ENCODE results near the gene TULP4.
"Not testable (repeated sequence)": the region's sequence is repeated elsewhere in the genome, so short reads cannot be mapped to it uniquely, and the experiment has no call there.

The TULP4 gene

DNA sequence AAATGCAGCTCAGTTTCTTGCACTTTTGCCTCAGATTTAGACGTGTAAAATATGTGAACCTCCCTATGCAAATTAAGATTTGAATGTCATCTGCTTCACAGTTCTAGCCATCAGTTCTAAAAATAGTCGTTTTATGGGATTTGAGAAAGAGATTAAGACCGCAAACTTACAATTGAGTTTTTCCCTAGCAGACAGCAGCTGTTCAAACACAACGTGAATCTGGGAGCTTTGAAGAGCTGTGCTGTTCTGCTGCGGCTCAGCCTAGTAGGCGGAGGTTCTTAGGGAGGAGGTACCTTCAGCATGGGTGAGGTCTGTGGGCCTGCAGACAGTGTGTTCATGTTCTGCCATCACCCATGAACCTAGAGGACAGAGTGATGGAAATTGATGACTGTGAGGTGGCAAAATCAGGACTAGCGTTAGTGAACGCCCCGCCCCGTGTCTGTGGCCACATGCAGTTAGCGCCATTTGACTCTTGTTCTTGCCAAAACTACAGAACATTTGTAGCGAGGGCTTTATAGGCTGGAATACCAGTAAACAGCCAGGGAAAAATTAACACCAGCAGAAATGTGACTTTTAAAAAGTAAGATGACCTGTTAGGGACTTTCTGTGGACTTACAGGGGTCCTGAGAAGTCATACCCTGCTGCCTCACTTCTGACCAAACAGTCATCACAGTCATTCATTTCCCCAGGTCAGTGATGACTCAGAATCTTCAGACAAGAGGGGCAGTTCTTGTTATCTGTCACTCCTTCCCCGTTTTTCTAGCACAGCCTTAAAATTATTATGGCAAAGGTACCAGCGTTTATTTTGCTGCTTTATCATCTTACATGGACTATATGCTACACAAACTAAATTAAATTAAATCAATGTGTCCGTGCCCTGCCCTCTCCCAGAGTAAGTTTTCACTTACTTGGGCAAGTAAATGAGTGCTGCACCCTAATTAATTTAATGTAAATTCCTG, 163.4 kb downstream of the TULP4 start:
- DNase-seq = no peak

DNA sequence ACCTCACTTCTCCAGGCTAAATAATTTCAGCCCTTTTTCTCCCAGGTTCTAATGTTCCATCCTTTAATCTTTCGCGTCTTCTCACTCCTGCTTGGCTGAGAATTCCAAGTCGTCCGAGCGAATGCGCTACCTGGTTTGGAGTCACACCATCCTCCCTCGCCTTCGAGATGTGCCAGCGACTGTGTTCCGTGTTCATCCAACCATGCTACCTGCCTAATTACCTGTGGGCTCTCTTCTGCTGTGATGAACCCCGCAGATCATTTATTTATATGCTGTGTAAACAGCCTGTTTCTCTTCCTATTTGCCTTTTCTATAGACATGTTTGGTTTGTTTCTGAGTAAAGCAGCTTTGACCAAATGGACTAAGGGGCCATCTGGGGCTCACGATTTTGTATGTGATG, 164.1 kb downstream of the TULP4 start:
- no peak for DNase-seq

DNA sequence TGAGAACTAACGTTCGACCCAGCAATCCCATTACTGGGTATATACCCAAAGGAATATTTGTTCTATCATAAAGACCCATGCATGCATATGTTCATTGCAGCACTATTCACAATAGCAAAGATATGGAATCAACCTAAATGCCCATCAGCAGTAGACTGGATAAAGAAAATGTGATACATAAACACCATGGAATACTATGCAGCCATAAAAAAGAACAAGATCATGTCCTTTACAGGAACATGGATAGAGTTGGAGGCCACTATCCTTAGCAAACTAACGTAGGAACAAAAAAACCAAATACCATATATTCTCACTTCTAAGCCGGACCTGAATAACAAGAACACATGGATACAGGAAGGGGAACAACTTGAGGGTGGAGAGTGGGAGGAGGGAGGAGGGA, 165.5 kb downstream of the TULP4 start:
- not testable (repeated sequence) for DNase-seq

DNA sequence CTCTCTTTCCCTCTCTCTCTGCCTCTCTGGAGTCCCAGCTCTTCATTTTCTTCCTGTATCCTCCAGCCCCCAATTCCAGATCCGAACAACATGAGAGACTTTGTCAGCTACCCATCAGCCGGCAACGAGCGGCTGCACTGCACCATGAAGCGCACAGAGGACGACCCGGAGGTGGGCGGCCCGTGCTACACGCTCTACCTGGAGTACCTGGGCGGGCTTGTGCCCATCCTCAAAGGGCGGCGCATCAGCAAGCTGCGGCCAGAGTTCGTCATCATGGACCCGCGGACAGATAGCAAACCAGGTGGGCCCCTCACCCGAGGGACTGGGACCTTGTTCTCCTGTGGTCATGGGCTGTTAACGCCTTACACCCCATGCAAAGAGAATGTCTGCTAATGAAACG, 168.7 kb downstream of the TULP4 start:
- DNase-seq = no peak

DNA sequence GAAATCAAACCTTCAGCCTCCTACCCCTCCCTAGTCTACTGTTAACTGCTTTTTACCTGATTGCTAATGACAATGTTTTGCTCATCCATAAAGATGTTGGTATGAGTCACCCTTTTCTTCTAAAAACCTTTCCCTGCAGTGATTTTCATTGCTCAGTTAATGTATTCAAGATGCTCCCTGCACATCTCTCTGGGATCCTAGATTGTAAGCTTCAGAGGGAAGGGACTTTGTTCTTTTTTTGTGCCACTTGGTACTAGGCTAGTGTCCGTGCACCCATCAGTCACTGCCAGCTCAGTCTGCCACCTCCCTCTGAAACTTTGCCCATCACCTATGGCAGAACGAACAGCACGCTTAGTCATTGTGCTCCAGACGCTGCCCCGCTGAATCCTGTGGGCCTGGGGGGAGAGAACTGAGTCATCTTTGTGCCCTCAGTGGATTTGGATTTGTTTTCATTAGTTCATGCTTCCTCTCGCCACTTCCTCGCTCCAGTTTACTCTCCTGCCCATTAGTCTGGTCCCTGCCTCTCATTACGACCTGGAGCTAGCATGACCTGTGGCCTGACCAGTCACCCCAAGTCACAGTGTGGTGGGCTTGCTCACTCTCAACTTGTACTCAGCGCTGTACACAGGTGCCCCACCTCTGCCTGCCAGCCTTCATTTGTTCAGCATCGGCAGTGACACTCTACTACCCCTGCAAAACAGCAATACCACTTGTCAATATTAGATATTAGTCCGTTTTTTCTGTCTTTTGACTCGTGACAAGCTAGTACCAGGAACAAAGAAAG, 169.6 kb downstream of the TULP4 start:
- no peak for DNase-seq

DNA sequence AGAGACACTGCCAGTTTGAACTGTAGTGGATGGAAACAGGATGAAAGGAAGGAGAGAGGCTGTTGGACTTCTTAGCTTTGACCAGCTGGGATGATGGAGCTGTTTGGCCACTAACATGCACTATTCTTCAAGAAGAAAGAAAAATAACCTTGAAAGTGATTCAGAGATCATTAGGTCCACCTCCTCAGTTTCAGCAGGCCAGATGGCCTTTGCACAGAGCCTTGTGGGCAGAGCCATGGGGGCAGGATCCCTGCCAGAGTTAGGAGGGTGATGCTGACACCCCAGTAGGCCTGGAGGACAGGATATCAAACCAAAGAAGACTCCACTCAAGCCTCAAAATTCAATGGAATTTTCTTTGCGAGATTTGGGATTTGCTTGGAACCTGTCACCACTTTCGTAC, 173.2 kb downstream of the TULP4 start:
- DNase-seq = no peak

DNA sequence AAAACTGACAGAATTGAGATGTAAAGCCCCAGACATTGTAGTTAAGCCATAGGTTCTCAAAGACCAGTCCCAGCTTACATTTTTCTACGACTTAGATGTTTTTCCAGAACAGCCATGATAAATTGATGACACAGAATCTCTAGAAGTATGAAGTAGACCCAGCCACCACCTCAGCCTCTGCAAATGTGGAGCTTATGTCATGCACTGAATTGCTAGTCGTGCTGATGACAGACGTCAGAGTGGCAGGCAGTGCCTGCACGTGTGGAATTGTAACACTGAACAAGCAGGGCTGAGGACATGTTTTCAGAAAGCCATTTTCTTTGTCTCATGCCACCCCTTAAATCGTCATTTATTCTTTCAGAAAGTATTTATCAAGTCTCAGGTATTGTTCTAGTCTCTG, 175.2 kb downstream of the TULP4 start:
- DNase-seq = no peak

DNA sequence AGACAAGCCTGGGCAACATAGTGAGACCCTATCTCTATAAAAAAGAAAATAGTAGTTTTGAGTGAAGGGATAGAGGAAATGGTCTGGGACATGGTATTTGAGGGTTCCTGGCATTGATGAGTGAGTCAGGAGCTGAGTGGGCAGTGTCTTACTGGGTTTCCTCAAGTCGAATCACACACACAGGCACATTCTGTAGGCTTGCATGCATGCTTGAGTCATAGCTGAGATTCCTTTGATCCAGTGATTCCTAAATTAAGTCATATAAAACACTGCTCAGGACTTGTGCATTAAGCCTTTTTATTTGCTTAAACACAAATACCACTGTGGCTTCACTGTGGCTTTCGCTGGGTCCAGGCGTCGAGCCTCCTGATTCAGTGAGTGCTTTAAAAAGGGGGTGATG, 175.8 kb downstream of the TULP4 start:
- no peak for DNase-seq

DNA sequence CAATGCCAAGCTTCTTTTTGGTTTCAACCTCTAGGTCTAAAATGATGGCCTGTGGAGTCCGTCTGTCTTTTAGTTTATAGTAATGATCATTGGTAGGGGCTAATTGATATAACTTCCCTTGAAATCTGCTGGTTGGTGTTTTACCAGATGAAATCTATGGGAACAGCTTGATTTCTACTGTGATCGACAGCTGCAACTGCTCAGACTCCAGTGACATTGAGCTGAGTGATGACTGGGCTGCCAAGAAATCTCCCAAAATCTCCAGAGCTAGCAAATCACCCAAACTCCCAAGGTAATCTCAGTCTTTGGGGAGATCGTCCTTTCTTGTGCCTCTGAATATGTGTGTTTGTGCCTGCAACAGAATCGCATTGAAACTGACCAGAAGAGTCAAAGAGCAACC, 177.2 kb downstream of the TULP4 start:
- no peak for DNase-seq

DNA sequence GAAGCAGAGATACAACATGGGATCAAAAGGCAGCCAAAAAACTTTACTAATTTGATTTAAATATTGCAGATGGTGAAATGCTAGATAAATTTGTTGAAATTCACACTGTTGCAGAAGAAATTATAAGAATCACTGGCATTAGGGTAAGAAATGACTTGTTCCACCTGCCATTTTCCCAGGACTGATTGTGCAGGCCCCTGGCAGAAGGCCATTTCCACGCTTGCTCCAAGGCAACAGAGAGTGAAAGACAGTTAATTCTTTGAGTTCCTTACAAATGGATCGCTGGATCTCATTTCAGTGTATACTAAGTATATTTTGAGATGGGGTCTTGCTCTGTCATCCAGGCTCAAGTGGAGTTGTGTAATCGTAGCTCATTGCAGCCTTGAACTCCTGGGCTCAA, 180.6 kb downstream of the TULP4 start:
- DNase-seq = no peak

DNA sequence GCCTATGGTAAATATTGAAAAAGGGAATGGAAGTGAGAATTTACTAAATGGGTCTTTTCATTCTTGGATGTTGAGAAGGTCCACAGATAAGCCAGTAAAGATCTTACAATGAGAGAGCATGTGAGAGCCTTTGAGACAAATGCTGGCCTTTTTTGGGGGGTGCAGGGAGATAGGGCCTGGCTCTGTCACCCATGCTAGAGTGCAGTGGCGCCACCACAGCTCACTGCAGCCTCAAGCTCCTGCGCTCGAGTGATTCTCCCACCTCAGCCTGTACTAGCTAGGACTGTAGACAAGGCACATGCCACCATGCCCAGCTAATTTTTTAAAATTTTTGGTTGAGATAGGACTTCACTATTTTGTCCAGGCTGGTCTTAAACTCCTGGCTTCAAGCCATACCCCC, 184.4 kb downstream of the TULP4 start:
- no peak for DNase-seq

DNA sequence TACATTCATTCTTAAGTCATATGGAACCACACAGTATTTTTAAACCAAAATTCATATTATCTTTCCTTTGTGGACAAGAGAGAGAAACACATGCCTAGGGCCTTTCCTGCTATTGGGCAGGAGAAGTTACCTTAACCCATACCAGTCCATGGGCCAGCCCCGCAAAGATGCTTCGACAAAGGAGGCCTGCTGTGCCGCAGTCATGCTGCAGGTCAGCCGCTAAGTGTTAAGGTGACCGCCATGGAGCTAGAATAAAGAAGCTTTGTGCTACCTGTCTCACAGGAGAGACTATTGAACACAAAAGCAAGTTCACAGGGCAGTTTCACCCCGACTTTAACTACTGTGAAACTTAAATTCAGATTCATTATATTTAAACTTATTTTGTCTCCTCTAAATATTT, 185.4 kb downstream of the TULP4 start:
- no peak for DNase-seq

DNA sequence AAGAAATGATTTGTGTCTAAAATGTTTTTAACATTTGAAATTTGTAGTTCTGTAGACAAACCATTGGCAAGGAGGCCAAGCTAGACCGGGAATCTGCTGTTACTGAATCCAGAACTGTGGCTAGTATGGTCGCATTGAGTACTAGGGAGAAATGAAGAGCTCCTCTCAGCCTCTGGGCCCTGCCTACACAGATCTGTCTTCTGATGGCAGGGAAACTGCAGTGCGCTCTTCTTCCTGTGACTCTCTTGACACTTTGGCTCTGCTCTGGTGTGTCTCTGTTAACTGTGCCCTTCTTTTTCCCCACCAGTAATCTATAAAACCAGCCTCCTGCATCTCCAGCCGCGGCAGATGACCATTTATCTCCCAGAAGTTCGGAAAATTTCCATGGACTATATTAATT, 186.1 kb downstream of the TULP4 start:
- no peak for DNase-seq

DNA sequence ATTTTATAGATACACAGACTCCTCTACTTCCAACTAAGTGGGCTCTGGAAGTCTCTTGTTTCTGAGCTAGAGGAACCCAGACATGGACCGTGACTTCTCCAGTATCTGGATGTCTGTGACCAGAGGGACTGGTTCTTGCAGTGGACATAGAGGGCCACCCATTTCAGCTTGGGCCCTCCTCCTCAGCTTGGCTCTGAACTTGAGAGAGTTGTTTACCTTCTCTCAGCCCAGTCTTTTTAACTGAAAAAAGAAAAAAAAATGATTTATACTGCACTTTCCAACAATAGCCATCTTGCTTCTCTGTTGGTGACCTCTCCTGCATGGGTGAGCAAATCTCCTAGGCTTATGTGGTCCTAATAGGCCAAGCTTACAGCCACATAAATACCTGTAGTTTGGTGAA, 187.3 kb downstream of the TULP4 start:
- no peak for DNase-seq

DNA sequence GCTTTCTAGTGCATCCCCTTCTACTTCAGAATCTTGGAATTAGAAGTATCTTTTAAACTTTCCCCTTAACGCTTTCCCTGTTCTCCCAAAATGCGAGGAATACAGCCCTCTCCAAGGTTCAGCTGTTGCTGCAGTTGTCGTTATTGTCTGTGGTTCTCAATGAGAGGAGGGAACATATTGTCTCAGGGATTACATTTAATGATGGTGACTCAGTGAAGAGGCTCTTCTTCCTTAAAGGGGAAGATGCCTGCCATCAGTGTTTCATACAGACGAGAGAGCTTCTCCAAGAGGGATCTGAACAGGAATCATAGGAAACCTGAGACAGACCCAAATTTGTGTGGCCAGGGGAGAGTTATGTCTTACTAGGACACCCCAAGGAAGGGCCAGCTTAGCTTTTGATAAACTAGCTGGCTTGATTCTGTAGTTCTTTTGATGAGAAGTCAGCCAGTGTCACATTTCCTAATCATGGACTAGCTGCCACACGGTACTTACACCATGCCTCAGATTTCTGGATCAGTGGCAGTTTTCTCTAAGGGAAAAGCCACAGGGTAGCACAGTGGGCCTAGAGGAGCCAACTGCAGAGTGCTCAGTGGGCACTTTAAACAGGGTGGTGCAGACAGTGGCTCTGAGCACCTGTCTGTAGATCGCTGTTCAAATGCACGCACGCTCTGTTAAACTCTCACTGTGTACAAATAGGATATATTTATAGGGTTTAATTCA, 187.9 kb downstream of the TULP4 start:
- no peak for DNase-seq

DNA sequence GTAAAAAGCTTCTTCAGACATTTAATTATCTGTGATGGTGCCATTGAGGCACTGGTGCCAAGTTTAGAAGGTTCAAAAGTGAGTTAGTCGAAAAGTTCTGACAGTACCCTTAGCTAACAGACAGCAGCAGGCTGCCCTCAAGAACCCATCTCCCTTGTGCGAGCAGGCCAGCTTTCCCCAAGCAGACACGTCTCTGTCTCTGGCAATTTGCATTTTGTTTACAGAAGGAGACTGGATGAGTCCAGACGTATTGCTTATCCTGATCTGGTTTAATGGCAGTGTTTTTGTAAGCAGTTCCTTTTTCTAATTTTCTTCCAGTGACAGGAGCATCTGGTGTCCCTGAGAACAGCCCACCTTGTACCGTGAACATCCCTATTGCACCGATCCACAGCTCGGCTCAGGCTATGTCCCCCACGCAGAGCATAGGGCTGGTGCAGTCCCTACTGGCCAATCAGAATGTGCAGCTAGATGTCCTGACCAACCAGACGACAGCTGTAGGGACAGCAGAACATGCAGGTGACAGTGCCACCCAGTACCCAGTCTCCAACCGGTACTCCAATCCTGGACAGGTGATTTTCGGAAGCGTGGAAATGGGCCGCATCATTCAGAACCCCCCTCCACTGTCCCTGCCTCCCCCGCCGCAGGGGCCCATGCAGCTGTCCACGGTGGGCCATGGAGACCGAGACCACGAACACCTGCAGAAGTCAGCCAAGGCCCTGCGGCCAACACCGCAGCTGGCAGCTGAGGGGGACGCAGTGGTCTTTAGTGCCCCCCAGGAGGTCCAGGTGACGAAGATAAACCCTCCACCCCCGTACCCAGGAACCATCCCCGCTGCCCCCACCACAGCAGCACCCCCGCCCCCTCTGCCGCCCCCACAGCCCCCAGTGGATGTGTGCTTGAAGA, 189.3 kb downstream of the TULP4 start:
- no peak for DNase-seq

DNA sequence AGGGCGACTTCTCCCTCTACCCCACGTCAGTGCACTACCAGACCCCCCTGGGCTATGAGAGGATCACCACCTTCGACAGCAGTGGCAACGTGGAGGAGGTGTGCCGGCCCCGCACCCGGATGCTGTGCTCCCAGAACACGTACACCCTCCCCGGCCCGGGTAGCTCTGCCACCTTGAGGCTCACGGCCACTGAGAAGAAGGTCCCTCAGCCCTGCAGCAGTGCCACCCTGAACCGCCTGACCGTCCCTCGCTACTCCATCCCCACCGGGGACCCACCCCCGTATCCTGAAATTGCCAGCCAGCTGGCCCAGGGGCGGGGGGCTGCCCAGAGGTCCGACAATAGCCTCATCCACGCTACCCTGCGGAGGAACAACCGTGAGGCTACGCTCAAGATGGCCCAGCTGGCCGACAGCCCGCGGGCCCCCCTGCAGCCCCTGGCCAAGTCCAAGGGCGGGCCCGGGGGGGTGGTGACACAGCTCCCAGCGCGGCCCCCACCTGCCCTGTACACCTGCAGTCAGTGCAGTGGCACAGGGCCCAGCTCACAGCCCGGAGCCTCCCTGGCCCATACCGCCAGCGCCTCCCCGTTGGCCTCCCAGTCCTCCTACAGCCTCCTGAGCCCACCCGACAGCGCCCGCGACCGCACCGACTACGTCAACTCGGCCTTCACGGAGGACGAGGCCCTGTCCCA, 190.1 kb downstream of the TULP4 start:
- no peak for DNase-seq

DNA sequence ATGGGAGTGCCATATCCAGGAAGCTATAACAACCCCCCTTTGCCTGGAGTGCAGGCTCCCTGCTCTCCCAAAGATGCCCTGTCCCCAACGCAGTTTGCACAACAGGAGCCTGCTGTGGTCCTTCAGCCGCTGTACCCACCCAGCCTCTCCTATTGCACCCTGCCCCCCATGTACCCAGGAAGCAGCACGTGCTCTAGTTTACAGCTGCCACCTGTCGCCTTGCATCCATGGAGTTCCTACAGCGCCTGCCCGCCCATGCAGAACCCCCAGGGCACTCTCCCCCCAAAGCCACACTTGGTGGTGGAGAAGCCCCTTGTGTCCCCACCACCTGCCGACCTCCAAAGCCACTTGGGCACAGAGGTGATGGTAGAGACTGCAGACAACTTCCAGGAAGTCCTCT, 191.0 kb downstream of the TULP4 start:
- DNase-seq = no peak

DNA sequence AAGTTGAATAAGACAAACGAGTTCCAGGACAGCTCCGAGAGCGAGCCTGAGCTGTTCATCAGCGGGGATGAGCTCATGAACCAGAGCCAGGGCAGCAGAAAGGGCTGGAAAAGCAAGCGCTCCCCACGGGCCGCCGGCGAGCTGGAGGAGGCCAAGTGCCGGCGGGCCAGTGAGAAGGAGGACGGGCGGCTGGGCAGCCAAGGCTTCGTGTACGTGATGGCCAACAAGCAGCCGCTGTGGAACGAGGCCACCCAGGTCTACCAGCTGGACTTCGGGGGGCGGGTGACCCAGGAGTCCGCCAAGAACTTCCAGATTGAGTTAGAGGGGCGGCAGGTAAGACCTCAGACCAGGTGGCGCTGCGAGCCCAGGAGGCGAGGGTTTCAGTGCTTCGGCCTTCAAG, 191.6 kb downstream of the TULP4 start:
- DNase-seq = peak in 2 of 6 experiments; percentile 18 to 59

DNA sequence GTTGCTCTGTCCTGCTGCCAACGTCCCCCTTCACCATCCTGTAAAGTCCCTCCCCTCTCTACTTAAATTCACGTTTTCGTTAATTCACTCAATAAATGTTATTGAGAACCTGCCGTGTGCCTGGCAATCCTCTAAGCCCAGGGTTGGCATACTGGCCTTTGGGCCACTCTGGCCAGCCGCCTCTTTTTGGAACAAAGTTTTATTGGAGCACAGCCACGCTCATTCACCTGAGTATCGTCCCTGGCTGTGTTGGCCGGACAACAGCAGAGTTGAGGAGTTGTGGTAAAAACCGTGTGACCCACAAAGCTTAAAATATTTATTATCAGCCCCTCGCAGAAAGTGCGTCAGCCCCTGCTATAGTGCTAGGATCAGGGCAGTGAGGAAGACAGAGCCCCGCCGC, 192.9 kb downstream of the TULP4 start:
- DNase-seq = no peak

DNA sequence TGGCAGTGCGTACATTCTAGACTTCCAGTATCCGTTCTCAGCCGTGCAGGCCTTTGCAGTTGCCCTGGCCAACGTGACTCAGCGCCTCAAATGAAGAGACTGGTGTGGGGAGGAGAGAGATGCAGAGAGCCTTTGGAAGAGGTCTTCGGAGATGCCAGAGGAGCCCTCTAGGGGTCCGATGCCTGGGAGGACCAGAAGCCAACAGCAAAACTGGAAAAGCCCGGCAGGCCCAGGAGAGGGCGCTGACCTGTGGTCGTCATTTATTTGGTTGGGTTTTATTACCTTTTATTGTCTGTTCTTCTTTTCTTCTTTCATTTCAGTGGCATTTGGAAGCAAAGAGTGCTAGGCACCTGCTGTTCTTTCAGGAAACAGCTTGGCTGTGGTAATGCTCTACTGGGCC, 194.3 kb downstream of the TULP4 start:
- no peak for DNase-seq

DNA sequence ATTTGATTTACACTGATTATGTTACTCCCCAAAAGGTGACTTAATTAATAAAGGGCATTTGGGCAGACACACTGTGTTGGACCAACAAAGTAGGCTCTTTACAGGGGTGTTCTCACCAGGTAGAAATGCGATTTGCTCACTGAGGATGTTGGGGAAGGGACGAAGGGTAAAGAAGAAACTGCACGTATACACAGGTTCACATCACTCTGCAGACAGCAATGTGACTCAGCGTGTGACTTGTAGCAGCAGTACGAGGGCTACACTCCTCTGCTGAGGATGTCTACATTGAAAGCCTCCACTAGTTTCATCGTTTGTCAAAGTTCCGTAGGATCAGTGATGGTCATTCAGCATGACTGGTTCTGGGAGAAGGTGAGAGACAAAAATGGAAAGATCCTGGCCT, 194.9 kb downstream of the TULP4 start:
- no peak for DNase-seq

All from stimulated activated naive CD4-positive, alpha-beta T cell (primary cell).